Right cardiac atrium (tissue), 5 donors: Measurements from ENCODE around the gene SLC38A10. TPM values are rescaled to one million over a fixed set of nuclear protein-coding genes. Genes with fewer than 3 reads are reported as not detected.
A peak's percentile ranks its signal among the peaks of the same experiment; 100 is the strongest.

Experiments
- ATAC-seq, 2 donors: fragments of 200-7000 bp; cut with Tn5 transposase; one replicate each; pipeline versions ENCODE4 v1.8.0 to v1.9.1; 2020; ENCODE audit warnings: moderate library complexity in 2 of 2, mild to moderate bottlenecking in 1 of 2
- DNase-seq, 3 donors: peaks; one replicate each; pipeline ENCODE4 v3.0.0-alpha.2; 2020
- H3K27ac ChIP-seq: one replicate; pipeline ENCODE4 v1.5.1; 2013; ENCODE audit warnings: mild to moderate bottlenecking, low read length, control low read depth, moderate library complexity
- H3K27me3 ChIP-seq: one replicate; pipeline ENCODE4 v1.6.1; 2013; ENCODE audit not compliant: control insufficient read depth, insufficient read depth
- H3K4me1 ChIP-seq: one replicate; pipeline ENCODE4 v1.6.1; 2013; ENCODE audit warnings: low read length; ENCODE audit not compliant: control insufficient read depth, insufficient read depth
- H3K4me3 ChIP-seq: one replicate; pipeline ENCODE4 v1.5.1; 2013; ENCODE audit warnings: low read length, control low read depth
- H3K9me3 ChIP-seq: one replicate; pipeline ENCODE4 v1.6.1; 2013; ENCODE audit warnings: low read length; ENCODE audit not compliant: control insufficient read depth
- WGBS: extraction: QIAGEN DNeasy Blood & Tissue Kit; methylation state at CpG from one replicate; pipeline ENCODE4 v1.1.7; 2013; 5-methylcytosine and 5-hydroxymethylcytosine counted together
- intact Hi-C, 4 donors: fragments of 100-400 bp; cut with DNase I; formaldehyde crosslinking; loops; one replicate each; pipeline versions ENCODE4 v1.11.0 to v1.14.0; 2022 to 2023
- polyA plus RNA-seq: library from polyadenylated mRNA; stranded (reverse); fragments of 200-250 nt; gene quantifications from one replicate; pipeline ENCODE4 v1.2.3, GENCODE V29; 2013
- total RNA-seq, 4 donors: library from RNA; stranded (reverse); fragmentation: NEBNext Ultra II Directional; extraction: Animal tissue kit (Norgen Biotek cat#: 25700); gene quantifications; one replicate each; pipeline ENCODE4 v1.2.1, GENCODE V29; 2021
- donor health status: healthy with polysubstance abuse.
- donor health status: DM: no; HTN: yes; CAD: no.
- donor health status: DM: no; HTN: no; CAD: no.
- donor health status: DM: no; HTN: yes; CAD: no; lungs with severe emphysema.
- donor health status: DM: yes; HTN: yes; CAD: no.

The SLC38A10 gene
- total and polyA plus RNA-seq, 5 donors: 50.8 to 63.9 (median 55.2) TPM

GRCh38 chr17:81317961-81318605, 23.0 kb upstream of the SLC38A10 start:
- H3K27me3 ChIP-seq: no peaks in the 10 kb centered on the region
- H3K9me3 ChIP-seq: no peaks in the 10 kb centered on the region
- DNase-seq: peak in 2 of 3 donors; percentile 11 to 41
- intact Hi-C loops: no loop called here
- no peaks in the 10 kb centered on the region for H3K4me1 ChIP-seq
- no peak overlapping the region for H3K27ac ChIP-seq
- H3K4me3 ChIP-seq: no peak overlapping the region
- 64% methylated on average over 17 of the region's 17 CpGs for WGBS
- no peak for ATAC-seq

DNA sequence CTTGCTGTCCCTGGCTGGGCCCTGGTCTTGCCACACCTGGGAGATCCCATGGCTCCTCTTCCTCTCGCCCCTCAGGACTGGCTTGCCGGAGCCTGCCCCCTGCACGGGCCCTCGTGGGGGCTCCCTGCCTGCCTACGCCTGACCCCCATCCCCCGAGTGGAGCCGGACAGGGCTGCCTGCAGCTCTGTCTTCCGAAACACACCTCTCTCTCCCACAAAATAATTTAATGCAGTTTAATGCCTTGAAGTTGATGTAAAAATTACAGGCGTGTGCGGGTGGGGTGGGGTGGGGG, 22.4 kb upstream of the SLC38A10 start:
- H3K27ac ChIP-seq: no peak overlapping the region
- 86% methylated on average over 10 of the region's 10 CpGs for WGBS
- no peak overlapping the region for H3K4me3 ChIP-seq
- no peaks in the 10 kb centered on the region for H3K27me3 ChIP-seq
- H3K9me3 ChIP-seq: no peaks in the 10 kb centered on the region
- intact Hi-C loops: no loop called here
- ATAC-seq (no peak), DNase-seq (peak in 1 of 3 donors; percentile 42)
- no peaks in the 10 kb centered on the region for H3K4me1 ChIP-seq

- ATAC-seq: no peak
- intact Hi-C loops: no loop called here
- no peak overlapping the region for H3K27ac ChIP-seq
Observed at GRCh38 chr17:81315885-81316391, 20.8 kb upstream of the SLC38A10 start.

GRCh38 chr17:81315129-81315884, 20.2 kb upstream of the SLC38A10 start:
- no peaks in the 10 kb centered on the region for H3K9me3 ChIP-seq
- DNase-seq: peak in 1 of 3 donors; percentile 52
- intact Hi-C loops: no loop called here
- no peak overlapping the region for H3K4me3 ChIP-seq
- no peaks in the 10 kb centered on the region for H3K27me3 ChIP-seq
- no peak for ATAC-seq
- no peaks in the 10 kb centered on the region for H3K4me1 ChIP-seq
- H3K27ac ChIP-seq: no peak overlapping the region
- WGBS: 78% methylated on average over 19 of the region's 19 CpGs

More at GRCh38 chr17:81315885-81316391, 20.8 kb upstream of the SLC38A10 start:
- no peaks in the 10 kb centered on the region for H3K27me3 ChIP-seq
- no peaks in the 10 kb centered on the region for H3K4me1 ChIP-seq
- H3K4me3 ChIP-seq: no peak overlapping the region
- DNase-seq: peak in 1 of 3 donors; percentile 53
- no peaks in the 10 kb centered on the region for H3K9me3 ChIP-seq
- WGBS: 89% methylated on average over 20 of the region's 20 CpGs

GRCh38 chr17:81314398-81315081, 19.4 kb upstream of the SLC38A10 start:
- H3K4me3 ChIP-seq: no peak overlapping the region
- DNase-seq: peak in 1 of 3 donors; percentile 42
- 84% methylated on average over 21 of the region's 21 CpGs for WGBS
- H3K27ac ChIP-seq: no peak overlapping the region
- H3K9me3 ChIP-seq: no peaks in the 10 kb centered on the region
- intact Hi-C loops: no loop called here
- no peaks in the 10 kb centered on the region for H3K4me1 ChIP-seq
- H3K27me3 ChIP-seq: no peaks in the 10 kb centered on the region
- no peak for ATAC-seq

GRCh38 chr17:81313776-81314397, 18.8 kb upstream of the SLC38A10 start:
- Histone ChIP-seq H3K9me3 (no peaks in the 10 kb centered on the region), H3K4me1 (no peaks in the 10 kb centered on the region), H3K27ac (no peak overlapping the region), H3K27me3 (no peaks in the 10 kb centered on the region), H3K4me3 (no peak overlapping the region)
- intact Hi-C loops: no loop called here
- ATAC-seq (no peak), DNase-seq (no peak)
- WGBS: 84% methylated on average over 17 of the region's 17 CpGs

DNA sequence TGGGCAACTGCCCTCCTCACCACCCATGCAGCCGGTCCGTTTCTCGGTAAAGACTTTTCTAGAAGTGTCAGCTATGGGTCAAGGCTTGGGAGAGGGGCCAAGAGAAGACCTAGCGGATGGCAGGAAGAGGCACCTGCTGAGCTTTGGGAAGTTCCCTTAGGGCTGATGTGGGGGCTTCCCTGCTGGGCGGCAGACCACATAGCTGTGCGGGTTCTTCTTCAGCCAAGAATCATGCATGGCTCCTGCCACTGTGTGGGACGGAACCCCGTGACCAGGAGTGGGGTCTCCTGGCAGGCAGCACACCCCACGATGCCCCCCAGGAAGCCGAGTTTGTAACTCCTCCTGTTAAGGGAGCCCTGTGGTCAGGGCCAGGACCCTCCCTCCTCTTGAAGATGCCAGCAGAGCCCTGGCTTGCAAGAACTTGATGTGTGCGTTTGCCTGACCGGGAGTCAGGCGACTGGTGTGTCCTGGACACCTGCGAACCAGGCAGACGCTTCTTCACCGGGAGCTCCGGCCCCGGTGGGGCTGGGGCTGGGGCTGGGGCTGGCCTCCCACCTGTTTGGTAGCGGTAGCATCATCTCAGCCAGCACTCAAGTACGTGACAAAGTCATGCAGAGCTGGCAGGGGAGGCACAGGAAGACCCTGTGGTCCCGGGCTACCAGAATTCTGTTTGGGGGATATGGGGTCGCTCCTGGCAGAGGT, 17.7 kb upstream of the SLC38A10 start:
- 90% methylated on average over 22 of the region's 22 CpGs for WGBS
- no peaks in the 10 kb centered on the region for H3K27me3 ChIP-seq
- ATAC-seq: no peak
- no peaks in the 10 kb centered on the region for H3K9me3 ChIP-seq
- no peaks in the 10 kb centered on the region for H3K4me1 ChIP-seq
- intact Hi-C loops: no loop called here
- no peak overlapping the region for H3K4me3 ChIP-seq
- DNase-seq: peak in 1 of 3 donors; percentile 14
- no peak overlapping the region for H3K27ac ChIP-seq

DNA sequence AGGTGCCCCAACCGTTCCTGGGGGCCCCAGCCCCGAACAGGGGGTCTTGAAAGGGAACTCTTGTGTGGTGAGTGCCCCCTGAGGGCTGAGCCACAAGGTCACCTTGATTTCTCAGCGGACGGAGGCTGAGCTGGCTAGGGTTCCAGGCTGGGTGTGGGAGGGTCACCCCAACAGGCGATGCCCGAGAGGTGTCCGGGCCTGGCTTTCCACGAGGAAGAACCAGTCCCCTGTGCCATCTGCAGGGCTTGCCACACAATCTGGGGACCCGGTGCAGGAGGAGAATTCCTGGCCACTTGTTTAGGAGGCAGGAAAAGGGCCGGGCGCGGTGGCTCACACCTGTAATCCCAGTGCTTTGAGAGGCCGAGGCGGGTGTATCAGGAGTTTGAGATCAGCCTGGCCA, 16.8 kb upstream of the SLC38A10 start:
- peak in 1 of 3 donors; percentile 49 for DNase-seq
- ATAC-seq: no peak
- Histone ChIP-seq H3K4me1 (no peaks in the 10 kb centered on the region), H3K4me3 (no peak overlapping the region), H3K27ac (no peak overlapping the region), H3K27me3 (no peaks in the 10 kb centered on the region), H3K9me3 (no peaks in the 10 kb centered on the region)
- 89% methylated on average over 14 of the region's 14 CpGs for WGBS
- intact Hi-C loops: no loop called here

DNA sequence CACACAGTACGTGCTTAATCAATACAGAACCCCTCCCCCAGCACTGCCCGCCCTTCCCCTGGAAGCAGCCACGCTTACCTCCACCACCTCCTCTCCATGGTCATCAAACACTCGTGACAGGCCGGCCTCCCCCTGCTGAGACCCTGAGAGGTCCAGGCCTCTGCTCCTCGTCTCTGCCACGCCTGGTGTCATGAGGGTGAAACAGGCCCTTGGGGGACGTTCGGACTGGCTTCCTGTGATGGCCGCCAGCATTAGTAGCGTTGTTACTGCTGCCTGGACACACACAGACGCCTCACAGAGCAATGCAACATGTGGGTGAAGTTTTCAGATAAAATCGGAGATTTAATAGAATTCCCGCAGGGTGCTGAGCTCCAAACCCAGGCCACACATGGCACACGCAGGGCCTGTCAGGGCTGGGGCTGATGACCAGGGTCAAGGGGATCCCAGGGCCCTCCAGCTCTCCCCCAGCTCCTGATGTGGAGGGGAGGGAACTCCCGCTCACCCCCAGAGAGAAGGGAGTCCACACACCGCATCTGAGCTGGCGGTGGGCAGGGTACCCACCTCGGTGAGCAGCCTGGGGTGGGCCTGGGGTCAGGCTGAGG, 15.9 kb upstream of the SLC38A10 start:
- WGBS: 87% methylated on average over 19 of the region's 19 CpGs
- Histone ChIP-seq H3K27me3 (no peaks in the 10 kb centered on the region), H3K4me1 (no peaks in the 10 kb centered on the region), H3K9me3 (no peaks in the 10 kb centered on the region), H3K4me3 (no peak overlapping the region), H3K27ac (no peak overlapping the region)
- intact Hi-C loops: no loop called here
- peak in 2 of 3 donors; percentile 11 to 49 for DNase-seq
- no peak for ATAC-seq
